Glutamatergic neuron (in vitro differentiated cells): ENCODE results near the gene WDR62. TPM values are rescaled to one million over a fixed set of nuclear protein-coding genes. Genes with fewer than 3 reads are reported as not detected.
"Not testable (repeated sequence)": the region's sequence is repeated elsewhere in the genome, so short reads cannot be mapped to it uniquely, and the experiment has no call there.

Experiments
- DNase-seq: peaks from one replicate; pipeline ENCODE4 v3.0.0; 2022
- H3K27ac Mint-ChIP-seq: one replicate; pipeline ENCODE4 v1.8.0; 2020; ENCODE audit warnings: mild to moderate bottlenecking, mixed read lengths, inconsistent platforms; ENCODE audit not compliant: unreplicated experiment
- H3K27me3 Mint-ChIP-seq: one replicate; pipeline ENCODE4 v1.8.0; 2020; ENCODE audit warnings: mild to moderate bottlenecking, moderate library complexity, mixed read lengths, inconsistent platforms; ENCODE audit not compliant: unreplicated experiment
- H3K36me3 Mint-ChIP-seq: one replicate; pipeline ENCODE4 v1.8.0; 2020; ENCODE audit warnings: mild to moderate bottlenecking, mixed read lengths, inconsistent platforms; ENCODE audit not compliant: unreplicated experiment
- H3K4me1 Mint-ChIP-seq: one replicate; pipeline ENCODE4 v1.8.0; 2020; ENCODE audit warnings: mild to moderate bottlenecking, low read depth, mixed read lengths, inconsistent platforms; ENCODE audit not compliant: unreplicated experiment
- H3K4me3 Mint-ChIP-seq: one replicate; pipeline ENCODE4 v1.8.0; 2020; ENCODE audit warnings: mild to moderate bottlenecking, mixed read lengths, inconsistent platforms; ENCODE audit not compliant: unreplicated experiment
- H3K9me3 Mint-ChIP-seq: one replicate; pipeline ENCODE4 v1.8.0; 2020; ENCODE audit warnings: mild to moderate bottlenecking, moderate library complexity, mixed read lengths, inconsistent platforms; ENCODE audit not compliant: unreplicated experiment
- CTCF ChIP-seq: fragments of 200-600 bp; sonication (generic); IDR thresholded peaks from one replicate; pipeline ENCODE4 v1.5.0; 2021; ENCODE audit not compliant: partially characterized antibody, unreplicated experiment
- total RNA-seq: library from RNA; stranded (reverse); fragmentation: NEBNext Ultra II Directional; extraction: Animal tissue kit (Norgen Biotek cat#: 25700); gene quantifications from one replicate; pipeline ENCODE4 v1.2.1, GENCODE V29; 2021; ENCODE audit not compliant: unreplicated experiment

Gene WDR62
- total RNA-seq, 1 donor from 2014 or later = 5.5 TPM

- Mint-ChIP-seq H3K4me3 (no peak overlapping the region), H3K27ac (no peak overlapping the region), H3K36me3 (no peaks in the 10 kb centered on the region), H3K4me1 (no peaks in the 10 kb centered on the region), H3K9me3 (no peaks in the 10 kb centered on the region), H3K27me3 (peaks cover 9% of the 10 kb centered on the region)
- DNase-seq = no peak
- no peak for TF ChIP-seq CTCF
Observed at GRCh38 chr19:36040495-36040894, 14.2 kb upstream of the WDR62 start.

GRCh38 chr19:36041092-36041491 is 13.6 kb upstream of the WDR62 start:
- not testable (repeated sequence) for H3K27me3 Mint-ChIP-seq, DNase-seq, H3K9me3 Mint-ChIP-seq, H3K27ac Mint-ChIP-seq, H3K4me3 Mint-ChIP-seq, H3K36me3 Mint-ChIP-seq, H3K4me1 Mint-ChIP-seq

GRCh38 chr19:36041831-36042230 is 12.9 kb upstream of the WDR62 start:
- Mint-ChIP-seq H3K4me1 (no peaks in the 10 kb centered on the region), H3K4me3 (no peak overlapping the region), H3K36me3 (no peaks in the 10 kb centered on the region), H3K9me3 (no peaks in the 10 kb centered on the region), H3K27me3 (peaks cover 9% of the 10 kb centered on the region), H3K27ac (no peak overlapping the region)
- TF ChIP-seq CTCF = no peak
- no peak for DNase-seq

- DNase-seq = no peak
- Mint-ChIP-seq H3K27ac (no peak overlapping the region), H3K36me3 (no peaks in the 10 kb centered on the region), H3K9me3 (no peaks in the 10 kb centered on the region), H3K27me3 (peaks cover 6% of the 10 kb centered on the region), H3K4me1 (no peaks in the 10 kb centered on the region), H3K4me3 (no peak overlapping the region)
- no peak for TF ChIP-seq CTCF
Observed at GRCh38 chr19:36043952-36044351, 10.7 kb upstream of the WDR62 start.

- Mint-ChIP-seq H3K36me3 (no peaks in the 10 kb centered on the region), H3K4me3 (no peak overlapping the region), H3K27ac (no peak overlapping the region), H3K4me1 (peaks cover 3% of the 10 kb centered on the region), H3K9me3 (no peaks in the 10 kb centered on the region), H3K27me3 (no peaks in the 10 kb centered on the region)
- no peak for TF ChIP-seq CTCF
- DNase-seq = no peak
Observed at GRCh38 chr19:36046443-36047050, 8.2 kb upstream of the WDR62 start.
